GM21825 (cell line): ENCODE measurements around the gene SS18L1.
"Not testable (repeated sequence)": the region's sequence is repeated elsewhere in the genome, so short reads cannot be mapped to it uniquely, and the experiment has no call there.

ENCODE experiments used
- ATAC-seq: cut with Tn5 transposase; IDR thresholded peaks from one replicate; pipeline ENCODE4 v1.9.1; 2021; ENCODE audit warnings: mild to moderate bottlenecking, moderate library complexity; ENCODE audit not compliant: unreplicated experiment

The SS18L1 gene

DNA sequence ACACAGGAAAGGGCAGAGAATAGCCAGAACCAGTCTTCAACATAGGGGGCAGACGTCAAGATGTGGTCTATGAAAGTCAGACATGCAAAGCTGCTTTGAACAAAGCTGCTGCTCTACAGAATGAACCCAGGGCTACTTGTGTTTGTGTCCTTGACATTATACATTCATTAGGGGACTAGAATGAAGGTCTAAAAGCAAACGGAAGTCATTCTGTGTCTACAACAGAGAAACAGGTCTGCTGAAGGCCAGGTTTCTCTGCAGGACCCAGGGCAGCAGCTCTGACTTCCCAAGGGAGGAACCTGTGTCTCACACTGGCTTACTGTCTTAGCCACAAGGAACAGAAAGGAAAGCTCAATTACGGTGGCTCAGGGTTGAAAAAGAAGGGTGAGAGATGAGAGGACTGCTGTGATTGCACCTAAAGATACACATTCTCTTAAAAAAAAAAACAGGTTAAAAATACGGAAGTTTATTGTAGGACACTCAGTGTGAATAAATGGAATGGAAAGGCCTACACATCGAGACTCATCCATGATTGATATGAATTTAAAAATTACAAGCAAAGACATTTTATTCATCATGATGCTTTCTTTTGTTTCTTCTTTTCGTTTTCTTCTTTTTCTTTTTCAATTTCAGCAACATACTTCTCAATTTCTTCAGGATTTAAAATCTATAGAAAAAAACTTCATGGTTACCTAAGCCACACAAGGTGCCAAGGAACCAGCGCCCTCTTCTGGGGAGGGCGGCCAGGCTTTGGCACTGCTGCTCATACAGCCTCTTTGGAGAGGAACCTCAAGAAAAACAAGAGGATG is 7.1 kb upstream of the SS18L1 start:
- no peak for ATAC-seq

DNA sequence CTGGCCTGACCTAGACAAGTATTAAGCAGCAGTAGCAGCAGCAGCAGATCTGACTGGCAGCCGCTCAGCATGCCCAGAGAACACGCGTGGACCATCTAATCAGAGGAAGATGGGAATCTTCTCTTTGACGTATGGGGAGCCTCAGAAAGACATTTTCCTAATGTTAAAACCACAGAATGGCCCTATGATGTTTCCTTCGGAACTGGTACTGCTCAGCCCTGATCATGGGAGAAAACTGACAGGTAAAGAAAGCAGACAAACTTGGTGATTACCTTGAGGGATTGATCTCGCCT is 6.5 kb upstream of the SS18L1 start:
- no peak for ATAC-seq

DNA sequence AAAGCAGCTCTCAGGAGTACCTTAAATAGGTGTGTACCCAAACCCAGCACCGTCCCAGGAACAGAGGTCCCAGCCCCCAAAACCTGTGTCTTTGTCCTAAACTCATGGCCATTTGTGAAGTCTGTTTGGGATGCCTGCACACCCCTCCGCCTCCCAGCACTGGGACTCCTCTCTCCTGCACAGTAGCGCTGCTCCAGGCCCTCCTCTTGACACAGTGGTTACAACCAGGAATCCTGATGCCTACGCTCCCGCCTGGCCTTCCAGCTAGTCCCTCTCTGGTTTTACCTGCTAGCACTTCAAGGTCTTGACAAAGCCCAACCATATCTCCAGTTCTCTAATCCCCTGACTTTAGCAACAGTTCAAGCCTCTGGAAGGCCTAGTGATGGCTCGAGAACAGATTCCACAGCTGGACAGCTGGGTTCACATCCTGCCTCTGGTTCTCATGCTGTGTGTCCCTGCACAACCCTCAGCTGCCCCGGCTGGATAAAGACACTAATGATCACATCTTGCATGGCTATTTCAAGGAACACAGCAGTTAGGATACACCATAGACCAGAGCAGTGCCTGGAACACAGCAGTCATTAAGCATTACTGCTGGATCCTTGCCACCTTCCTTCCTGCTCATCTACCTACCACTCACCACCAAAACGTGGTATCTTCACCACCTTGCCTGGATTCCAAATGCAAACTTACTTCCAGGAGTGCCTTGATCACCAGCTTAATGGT is 5.9 kb upstream of the SS18L1 start:
- no peak for ATAC-seq

DNA sequence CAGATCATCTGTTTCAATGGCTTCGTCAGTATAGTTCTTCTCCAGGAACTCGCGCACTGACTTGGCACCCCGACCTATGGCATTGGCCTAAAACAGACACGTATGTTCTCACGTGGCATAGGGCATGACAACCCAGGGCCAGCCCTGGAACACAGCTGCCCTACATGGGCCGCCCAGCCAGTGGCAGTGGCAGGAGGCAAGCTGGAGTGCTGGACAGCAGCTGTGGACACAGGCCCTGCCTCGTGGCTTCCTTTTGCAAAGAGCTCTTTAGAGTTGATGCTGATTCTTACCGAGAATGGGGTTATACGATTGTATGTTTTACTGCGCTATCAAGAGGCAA is 5.4 kb upstream of the SS18L1 start:
- no peak for ATAC-seq

DNA sequence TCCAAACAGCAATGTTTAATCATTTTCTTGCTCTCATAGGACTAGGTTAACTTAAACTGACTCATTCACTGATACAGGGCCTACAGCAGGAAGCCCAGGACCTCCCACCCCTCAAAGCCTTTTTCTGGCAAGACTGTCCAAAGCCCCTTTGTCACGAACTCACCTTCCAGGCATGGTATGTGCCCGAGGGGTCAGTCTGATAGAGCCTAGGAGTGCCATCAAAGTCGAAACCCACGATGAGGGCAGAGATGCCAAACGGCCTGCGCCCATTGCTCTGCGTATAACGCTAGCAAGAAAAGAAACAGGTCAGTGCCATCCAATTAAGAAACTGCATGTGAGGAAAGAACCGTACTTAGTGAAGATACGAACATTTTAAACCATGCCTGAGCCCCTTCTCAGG is 4.7 kb upstream of the SS18L1 start:
- ATAC-seq, result no peak

DNA sequence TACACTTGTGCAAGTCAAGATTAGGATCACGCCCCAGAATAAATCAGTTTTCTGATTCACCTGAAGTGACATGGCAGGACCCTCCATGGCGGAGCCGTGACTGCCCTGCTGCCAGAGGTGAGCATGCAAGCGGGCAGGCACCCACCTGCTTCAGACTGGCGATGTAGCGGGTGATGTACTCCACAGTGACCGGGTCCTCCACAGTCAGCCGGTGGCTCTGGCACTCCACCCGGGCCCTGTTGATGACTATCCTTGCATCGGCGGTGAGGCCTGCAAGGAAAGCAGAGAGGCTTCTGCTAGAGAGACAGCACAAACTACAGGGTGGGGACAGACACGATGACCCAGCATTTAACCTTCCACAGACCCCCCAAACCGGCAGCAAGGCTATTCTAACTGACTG is 3.9 kb upstream of the SS18L1 start:
- no peak for ATAC-seq

DNA sequence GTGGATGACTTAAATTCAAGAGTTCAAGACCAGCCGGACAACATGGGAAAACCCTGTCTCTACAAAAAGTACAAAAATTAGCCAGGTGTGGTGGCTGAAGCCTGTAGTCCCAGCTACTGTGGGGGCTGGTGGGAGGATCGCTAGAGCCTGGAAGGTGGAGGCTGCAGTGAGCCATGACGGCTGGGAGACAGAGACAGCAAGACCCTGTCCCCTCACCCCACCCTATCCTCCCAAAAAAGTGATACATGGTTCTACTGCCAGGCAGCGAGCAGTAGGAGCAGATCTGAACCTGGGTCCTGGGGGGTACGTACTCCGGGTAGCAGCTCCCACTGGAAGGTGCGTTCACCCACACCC is 2.5 kb upstream of the SS18L1 start:
- no peak for ATAC-seq

DNA sequence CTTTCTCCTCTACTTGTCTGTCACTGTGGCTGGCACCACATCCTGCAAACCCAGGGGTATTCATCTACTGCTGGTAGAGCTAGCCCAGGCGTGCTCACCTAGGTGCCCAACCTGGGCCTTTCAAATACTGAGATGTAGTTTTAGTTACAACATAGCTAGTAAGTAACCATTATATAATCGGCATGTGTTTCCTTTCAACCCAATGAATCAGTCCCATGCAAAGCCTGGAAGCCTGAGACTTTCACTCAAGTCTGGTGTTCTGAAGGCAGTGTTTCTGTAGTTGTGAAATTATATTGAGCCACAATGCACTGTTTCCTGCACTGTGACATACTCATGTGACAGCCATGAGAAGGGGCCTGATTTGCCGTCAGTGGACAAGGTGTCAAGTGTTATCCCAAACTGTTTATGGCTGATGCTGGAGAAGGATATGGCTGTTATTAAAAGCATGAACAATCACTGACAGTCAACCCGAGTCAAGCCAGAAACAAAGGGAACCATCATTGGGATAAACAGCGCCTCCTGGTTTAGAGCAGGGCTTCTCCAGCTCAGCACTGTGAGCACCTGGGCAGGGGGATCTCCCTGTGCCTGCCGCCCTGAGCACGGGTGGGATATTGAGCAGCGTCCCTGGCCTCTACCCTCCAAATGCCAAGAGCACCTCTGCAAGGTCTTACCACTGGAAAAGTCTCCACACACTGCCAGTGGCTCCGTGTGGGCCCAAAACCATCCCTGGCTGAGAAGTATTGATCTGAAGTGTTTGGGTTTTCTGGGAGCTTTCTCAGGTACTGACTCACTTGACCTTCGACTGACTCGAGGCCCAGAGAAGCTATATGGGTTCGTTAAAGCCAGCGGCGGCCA is 1.9 kb upstream of the SS18L1 start:
- no peak for ATAC-seq

DNA sequence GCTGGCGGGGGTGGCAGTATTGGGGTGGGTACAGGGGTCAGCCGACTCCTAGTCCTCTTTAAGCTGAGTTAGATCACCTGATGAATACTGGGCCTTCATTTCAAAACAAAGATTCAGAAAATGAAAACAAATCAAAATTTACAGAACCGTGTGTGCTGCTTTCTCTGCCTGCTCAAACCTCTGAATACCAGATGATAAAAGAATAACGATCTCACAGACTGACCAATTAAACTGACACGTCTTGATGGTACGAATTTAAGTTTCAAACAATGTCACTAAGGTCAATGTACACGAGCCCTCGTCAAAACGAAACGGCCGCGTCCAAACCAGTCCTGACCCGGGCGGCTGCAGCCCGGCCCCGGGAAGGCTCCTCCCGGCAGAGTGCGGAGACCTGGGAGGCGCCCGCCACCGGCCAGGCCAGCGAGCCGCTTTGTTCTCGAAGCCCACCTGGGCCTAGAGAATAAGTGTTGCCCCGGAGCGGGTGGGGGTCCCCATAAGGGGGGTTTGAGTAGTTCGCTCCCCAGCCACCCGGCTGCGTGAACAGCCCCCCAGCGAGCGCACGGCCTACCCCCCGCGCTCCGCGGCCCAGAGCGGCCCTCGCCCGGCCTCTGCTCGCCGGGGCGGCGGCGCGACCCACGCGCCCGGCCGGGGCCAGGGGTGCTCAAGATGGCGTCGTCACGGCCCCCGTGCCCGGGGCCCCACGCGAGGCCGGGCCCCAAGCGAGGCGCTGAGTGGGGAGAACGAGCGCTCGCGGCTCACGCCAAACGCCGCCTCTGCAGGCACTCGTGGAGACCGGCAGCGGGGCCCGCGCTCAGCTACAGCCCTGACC is 1.1 kb upstream of the SS18L1 start:
- ATAC-seq, result peak; percentile 16

DNA sequence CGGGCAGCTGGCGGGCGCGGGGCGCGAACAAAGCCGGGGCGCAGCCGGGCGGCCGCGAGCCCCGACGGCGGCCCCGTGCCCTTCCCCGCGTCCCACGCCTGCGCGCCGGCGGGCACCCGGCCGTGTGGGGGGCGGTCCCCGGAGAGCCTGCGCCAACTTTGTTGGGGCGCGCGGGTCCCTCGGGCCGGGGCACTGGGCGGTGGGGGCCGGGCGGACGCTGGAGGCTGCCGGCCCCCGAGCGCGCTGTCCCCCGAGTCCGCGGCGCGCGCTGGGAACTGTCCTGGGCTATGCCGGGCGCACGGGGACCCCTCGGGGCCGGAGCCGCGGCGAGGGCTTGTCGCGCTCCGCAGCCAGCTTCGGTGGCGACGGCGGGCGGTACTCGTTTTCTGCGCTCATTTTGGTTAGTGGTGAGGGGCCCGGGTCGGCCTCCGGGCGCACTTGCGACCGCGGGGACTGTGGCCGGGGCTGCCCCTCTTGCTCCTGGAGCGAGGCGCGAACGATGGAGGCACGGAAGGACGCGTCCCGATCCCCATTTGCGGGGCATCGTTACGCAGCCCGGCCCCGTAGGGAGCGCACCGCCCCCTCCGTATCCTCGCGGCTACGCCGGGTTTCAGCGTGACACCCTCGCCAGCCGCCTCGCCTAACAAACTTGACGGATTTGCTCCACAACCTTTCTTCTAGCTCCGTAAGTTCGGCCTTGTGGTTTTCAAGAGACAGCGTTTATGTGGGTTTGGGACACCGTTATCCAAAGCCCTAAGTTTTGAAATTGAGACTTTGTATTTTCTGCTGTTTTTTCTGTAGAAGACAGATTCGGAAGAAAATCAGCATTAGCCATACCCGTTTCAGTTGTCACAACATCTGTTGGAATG is 622 bp downstream of the SS18L1 start:
- ATAC-seq, result peak; percentile 12

DNA sequence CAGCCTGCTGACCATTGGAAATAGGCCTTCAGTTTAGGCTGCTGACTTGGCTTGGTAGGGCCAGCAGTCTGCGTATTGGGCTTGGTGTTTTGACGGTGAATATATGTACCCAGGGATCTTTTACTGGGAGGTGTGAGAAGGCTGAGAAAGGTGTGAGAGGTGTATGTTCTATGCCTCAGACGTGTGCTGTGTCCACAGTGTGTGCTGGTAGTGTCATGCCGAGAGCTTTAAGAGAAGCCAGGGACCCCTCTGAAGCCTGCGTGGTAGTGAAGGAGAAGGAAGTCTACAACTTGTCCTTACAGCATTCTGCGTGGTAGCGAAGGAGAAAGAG is 2.1 kb downstream of the SS18L1 start:
- no peak for ATAC-seq

DNA sequence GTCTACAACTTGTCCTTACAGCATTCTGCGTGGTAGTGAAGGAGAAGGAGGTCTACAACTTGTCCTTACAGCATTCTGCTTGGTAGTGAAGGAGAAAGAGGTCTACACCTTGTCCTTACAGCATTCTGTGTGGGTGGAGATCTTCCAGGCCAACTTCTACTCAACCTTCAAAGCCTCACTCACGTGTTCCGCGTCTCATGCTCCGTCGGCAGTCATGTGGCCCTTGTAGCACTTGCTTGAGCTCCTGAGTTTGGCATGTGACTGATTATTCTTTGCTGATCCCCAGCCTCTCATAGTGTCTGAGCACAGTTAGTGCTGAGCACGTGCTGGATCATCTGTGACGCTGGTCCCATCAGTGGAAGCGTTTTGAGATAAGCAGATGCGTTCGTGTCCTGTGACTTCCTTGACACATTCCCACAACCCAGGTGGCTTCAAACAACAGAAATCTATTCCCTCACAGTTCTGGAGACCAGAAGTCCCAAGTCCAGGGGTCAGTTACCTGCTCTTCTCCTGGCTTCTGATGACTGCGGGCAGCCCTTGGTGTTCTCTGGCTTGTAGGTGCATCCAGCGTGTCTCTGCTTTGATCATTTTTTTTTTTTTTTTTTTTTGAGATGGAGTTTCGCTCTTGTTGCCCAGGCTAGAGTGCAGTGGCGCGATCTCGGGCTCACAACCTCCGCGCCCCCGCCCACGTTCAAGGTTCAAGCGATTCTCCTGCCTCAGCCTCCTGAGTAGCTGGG is 2.6 kb downstream of the SS18L1 start:
- no peak for ATAC-seq

DNA sequence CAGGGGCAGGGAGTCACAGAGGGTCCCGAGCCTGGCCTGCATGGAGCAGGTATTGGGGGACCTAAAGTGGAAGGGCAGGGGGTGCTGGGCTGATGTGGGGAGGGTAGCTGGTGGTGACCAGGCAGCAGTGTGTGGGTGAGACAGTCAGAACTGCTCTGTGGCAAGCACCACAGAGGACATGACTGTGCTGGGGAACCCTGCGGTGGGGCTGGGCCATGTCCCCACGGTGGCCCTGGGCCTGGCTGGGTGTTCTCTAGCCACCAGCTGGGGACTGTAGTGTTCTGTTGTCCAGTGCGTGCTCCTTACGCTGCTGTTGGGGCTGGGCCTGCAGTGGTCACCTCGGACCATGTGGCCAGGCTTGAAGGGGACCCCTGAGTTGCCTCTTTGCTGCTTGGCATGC is 3.6 kb downstream of the SS18L1 start:
- no peak for ATAC-seq

DNA sequence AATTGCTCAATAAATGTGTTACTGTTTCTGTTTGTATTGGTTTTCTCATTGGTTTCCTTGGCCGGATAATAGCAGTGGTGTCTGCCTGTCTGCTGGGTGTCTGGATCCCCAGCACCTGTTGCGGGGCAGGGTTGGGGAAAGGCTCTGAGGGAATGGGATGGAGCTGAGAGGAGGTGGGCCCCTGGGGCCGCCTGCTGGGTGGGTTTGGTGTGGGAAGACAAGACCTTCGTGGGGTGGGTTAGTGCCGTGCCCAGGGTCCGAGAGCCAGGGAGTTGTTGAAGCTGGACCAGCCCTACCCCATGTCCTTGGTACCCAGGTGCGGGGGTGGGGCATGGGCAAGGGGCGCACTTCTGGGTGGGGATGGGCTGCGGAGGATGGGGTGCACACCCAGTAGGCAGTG is 4.0 kb downstream of the SS18L1 start:
- no peak for ATAC-seq

DNA sequence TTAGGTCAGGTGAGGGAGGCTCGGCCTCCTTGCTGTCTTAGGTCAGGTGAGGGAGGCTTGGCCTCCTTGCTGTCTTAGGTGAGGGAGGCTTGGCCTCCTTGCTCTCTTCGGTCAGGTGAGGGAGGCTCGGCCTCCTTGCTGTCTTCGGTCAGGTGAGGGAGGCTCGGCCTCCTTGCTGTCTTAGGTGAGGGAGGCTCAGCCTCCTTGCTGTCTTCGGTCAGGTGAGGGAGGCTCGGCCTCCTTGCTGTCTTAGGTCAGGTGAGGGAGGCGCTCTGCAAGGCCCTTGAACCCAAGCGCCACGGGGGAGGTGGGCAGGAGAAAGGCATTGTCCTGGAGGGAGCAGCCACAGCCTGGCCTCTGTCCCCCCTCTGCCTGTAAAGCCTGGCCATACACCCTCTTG is 4.8 kb downstream of the SS18L1 start:
- ATAC-seq, result not testable (repeated sequence)

DNA sequence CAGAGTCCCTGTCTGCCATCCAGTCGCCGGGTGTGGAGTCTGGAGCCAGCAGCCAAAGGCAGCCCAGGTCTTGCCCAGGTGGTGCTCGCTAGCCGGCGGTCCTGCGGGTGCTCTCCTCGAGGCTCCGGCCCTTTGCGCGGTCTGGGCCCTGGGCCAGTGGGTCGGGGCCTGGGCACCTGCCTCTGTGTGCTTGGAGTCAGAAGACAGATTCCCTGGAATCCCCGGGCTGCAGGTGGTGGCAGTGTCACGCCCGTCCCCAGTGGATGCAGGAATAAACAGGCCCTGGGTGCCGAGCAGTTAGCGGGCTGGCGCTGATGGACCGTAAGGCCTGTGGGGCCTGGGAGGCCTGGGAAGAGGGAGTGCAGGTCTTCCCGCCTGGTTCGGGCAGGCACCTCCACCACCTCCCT is 5.3 kb downstream of the SS18L1 start:
- no peak for ATAC-seq

DNA sequence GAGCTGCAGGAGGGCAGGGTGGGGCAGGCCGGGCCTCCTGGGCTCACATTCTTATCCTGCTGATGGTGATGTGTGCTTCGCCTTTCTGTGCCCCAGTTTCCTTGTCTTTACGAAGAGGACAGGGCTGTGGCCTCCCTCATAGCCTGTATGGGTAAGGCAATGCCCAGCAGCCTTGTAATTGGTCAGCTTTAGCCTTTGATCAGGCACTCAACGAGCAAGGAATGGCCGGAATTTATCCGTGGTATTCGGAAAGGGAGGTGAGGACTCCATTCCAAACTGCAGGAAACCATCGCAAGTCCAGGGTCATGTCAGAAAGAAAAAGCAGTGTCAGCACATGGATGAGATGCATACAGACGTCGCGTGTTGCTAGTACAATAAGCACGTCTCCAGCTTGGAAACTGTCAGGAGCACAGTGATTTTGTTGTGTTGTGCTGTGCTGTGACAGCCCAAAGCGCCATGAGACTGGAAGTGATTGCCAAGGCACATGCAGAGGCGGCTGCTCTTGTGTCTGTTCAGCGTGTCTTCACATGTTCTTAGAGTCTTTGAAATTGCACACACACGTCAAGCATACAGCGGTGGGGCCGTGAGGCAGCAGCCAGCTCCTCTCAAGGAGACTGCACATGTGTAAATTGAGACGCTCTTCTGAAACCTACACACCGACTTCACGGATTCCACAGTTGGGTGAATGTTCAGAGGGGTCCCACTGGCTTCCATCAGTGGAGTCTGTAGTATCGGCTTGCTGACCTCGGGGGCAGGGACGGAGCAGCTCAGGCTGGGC is 6.2 kb downstream of the SS18L1 start:
- ATAC-seq, result no peak

DNA sequence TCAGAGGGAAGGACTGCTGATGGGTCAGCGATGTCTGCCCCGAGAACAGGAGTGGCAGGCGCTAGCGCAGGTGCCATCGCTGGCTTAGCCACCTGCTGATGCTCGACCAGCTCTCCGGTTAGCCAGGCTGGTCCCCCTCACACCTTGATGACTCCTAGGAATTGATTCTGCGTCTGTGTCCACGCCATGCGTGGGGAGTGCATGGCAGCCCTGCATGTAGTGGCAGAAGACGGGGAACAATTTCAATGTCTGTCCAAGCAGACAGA is 6.7 kb downstream of the SS18L1 start:
- ATAC-seq, result no peak

DNA sequence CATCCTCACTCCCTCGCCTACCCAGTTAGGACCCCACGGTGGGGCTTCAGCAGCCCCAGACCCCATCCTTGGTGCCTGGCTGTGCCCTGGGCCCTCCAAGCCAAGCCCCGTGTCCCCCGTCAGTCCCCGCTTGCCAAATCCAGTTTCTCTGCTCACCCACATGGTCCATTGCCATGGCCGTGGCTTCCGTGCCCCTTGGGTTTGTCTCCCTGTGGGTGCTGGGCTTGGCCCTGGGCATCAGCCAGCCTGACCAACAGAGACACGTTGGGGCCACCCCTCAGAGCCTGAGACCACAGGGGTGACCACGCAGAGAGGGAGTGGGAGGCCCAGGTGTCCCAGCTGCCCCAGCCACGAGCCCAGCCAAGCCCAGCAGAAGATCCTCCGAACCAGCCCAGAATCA is 7.7 kb downstream of the SS18L1 start:
- ATAC-seq, result no peak
